Motor neuron (in vitro differentiated cells): ENCODE results near the gene SPATA24. TPM values are rescaled to one million over a fixed set of nuclear protein-coding genes. Genes with fewer than 3 reads are reported as not detected.
"Not testable (repeated sequence)": the region's sequence is repeated elsewhere in the genome, so short reads cannot be mapped to it uniquely, and the experiment has no call there.

Experiments
- ATAC-seq, 8 experiments: fragments of 200-7000 bp; cut with Tn5 transposase; replicated peaks in 6 of 8; 2 replicates each; pipeline ENCODE4 v1.8.0; 2021; ENCODE audit warnings: mild to moderate bottlenecking in 8 of 8, moderate library complexity in 8 of 8
- H3K27ac ChIP-seq, 2 donors: fragments of 250-450 bp; sonication (Bioruptor Pico); 2 replicates each; pipeline ENCODE4 v1.9.0; 2021; ENCODE audit warnings: antibody characterized with exemption in 2 of 2, mild to moderate bottlenecking in 2 of 2, moderate library complexity in 1 of 2
- H3K4me1 ChIP-seq, 2 donors: fragments of 250-450 bp; sonication (Bioruptor Pico); replicated peaks in 1 of 2; 2 replicates each; pipeline ENCODE4 v1.6.1; 2021; ENCODE audit warnings: antibody characterized with exemption in 2 of 2, mild to moderate bottlenecking in 2 of 2, moderate library complexity in 1 of 2
- H3K4me3 ChIP-seq, 5 donors: fragments of 250-450 bp; sonication (Bioruptor Pico); 2 replicates each; pipeline ENCODE4 v1.9.0; 2021; ENCODE audit warnings: antibody characterized with exemption in 5 of 5, mild to moderate bottlenecking in 5 of 5, moderate library complexity in 4 of 5
- WGBS, 10 experiments: fragments of 450-650 bp; shearing (Covaris generic); methylation state at CpG; one replicate each; pipeline ENCODE4 v1.0.0; 2022; 5-methylcytosine and 5-hydroxymethylcytosine counted together
- in situ Hi-C, 9 experiments: fragments of 400-800 bp; cut with MboI; loops; one replicate each; pipeline ENCODE4 v1.15.0; 2021; ENCODE audit warnings: low sequenced_read_pairs in 9 of 9, low pct_unique_long_range_greater_than_20kb in 2 of 9; ENCODE audit not compliant: unreplicated experiment in 9 of 9
- total RNA-seq, 8 experiments: library from RNA; unstranded; fragments of 300-600 nt; gene quantifications; 2 replicates each; pipeline versions ENCODE4 v1.2.3 to v1.2.4, GENCODE V29; 2022

SPATA24 gene
- total RNA-seq, 8 experiments from 2014 or later: 8.3 to 13.2 (median 10.5) TPM

- peak in 2 of 8 experiments; percentile 89 to 97 for ATAC-seq
- in situ Hi-C loops: no loop called here
- Histone ChIP-seq H3K27ac (no peak overlapping the region), H3K4me3 (no peak overlapping the region), H3K4me1 (no peaks in the 10 kb centered on the region)
- 67 to 100% (median 98%) methylated on average over 1 to 2 of the region's 2 CpGs; no CpG with 5 or more reads in 2 of the 10 experiments for WGBS, 10 experiments
Measured at GRCh38 chr5:139363937-139364336, 40.0 kb downstream of the SPATA24 start.

- peak in 1 of 8 experiments; percentile 65 for ATAC-seq
- WGBS, 10 experiments: 30 to 95% (median 82%) methylated on average over 1 to 6 of the region's 6 CpGs; no CpG with 5 or more reads in 1 of the 10 experiments
- H3K4me1 ChIP-seq: no peaks in the 10 kb centered on the region
- no peak overlapping the region for H3K27ac ChIP-seq
- H3K4me3 ChIP-seq: no peak overlapping the region
- in situ Hi-C loops: no loop called here
Measured at GRCh38 chr5:139361835-139362429, 42.0 kb downstream of the SPATA24 start.

GRCh38 chr5:139360384-139360783 lies 43.5 kb downstream of the SPATA24 start:
- no peak overlapping the region for H3K4me3 ChIP-seq
- in situ Hi-C loops: no loop called here
- ATAC-seq: no peak
- no peak overlapping the region for H3K27ac ChIP-seq
- no peaks in the 10 kb centered on the region for H3K4me1 ChIP-seq
- WGBS, 10 experiments: 85 to 100% (median 98%) methylated on average over 1 to 4 of the region's 4 CpGs; no CpG with 5 or more reads in 2 of the 10 experiments

- Histone ChIP-seq H3K4me1 (no peaks in the 10 kb centered on the region), H3K27ac (no peak overlapping the region), H3K4me3 (no peak overlapping the region)
- in situ Hi-C loops: no loop called here
- ATAC-seq: no peak
Measured at GRCh38 chr5:139358064-139358463, 45.8 kb downstream of the SPATA24 start.

- H3K4me3 ChIP-seq, in situ Hi-C loops, H3K27ac ChIP-seq, ATAC-seq, H3K4me1 ChIP-seq: not testable (repeated sequence)
- 97 to 100% (median 100%) methylated on average over 1 to 8 of the region's 8 CpGs; no CpG with 5 or more reads in 4 of the 10 experiments for WGBS, 10 experiments
Measured at GRCh38 chr5:139355900-139356299, 48.0 kb downstream of the SPATA24 start.

GRCh38 chr5:139354186-139354585 lies 49.7 kb downstream of the SPATA24 start:
- Histone ChIP-seq H3K4me1 (no peaks in the 10 kb centered on the region), H3K27ac (no peak overlapping the region), H3K4me3 (no peak overlapping the region)
- in situ Hi-C loops: no loop called here
- 56 to 100% (median 95%) methylated on average over 1 to 3 of the region's 3 CpGs for WGBS, 10 experiments
- no peak for ATAC-seq

- 60 to 100% (median 97%) methylated on average over 1 to 8 of the region's 9 CpGs; no CpG with 5 or more reads in 2 of the 10 experiments for whole genome bisulfite sequencing, 10 experiments
- in situ Hi-C loops, ATAC-seq, H3K27ac ChIP-seq, H3K4me3 ChIP-seq: not testable (repeated sequence)
- H3K4me1 ChIP-seq: peaks cover 4 to 15% of the 10 kb centered on the region in 2 donors
Measured at GRCh38 chr5:139347863-139348262, 56.0 kb downstream of the SPATA24 start.

Other genes starting within 250 kb of the SPATA24 start
- gene SIL1, start 205.7 kb downstream of the SPATA24 start, total RNA-seq: 100 to 1,000 TPM in 2 of 8 experiments, 10 to 100 TPM in 6; 16.4 to 196 (median 54.6) TPM
- gene MATR3, start 110.3 kb downstream of the SPATA24 start, total RNA-seq: 100 to 1,000 TPM; 180 to 596 (median 433) TPM
- 100 to 1,000 TPM in 6 of 8 experiments, 10 to 100 TPM in 2; 56.6 to 145 (median 109) TPM for gene PAIP2, start 62.2 kb downstream of the SPATA24 start, total RNA-seq
- gene SLC23A1, start 20.8 kb downstream of the SPATA24 start, total RNA-seq: 1 to 10 TPM in 5 of 8 experiments, under 1 TPM in 3; 0.25 to 4.1 (median 1.1) TPM
- gene MZB1, start 14.2 kb downstream of the SPATA24 start, total RNA-seq: under 1 TPM; 0.18 to 0.97 (median 0.44) TPM
- 1 to 10 TPM in 5 of 8 experiments, under 1 TPM in 3; 0.56 to 3.8 (median 1.3) TPM for gene PROB1, start 9.0 kb downstream of the SPATA24 start, total RNA-seq
- gene DNAJC18, start 35.4 kb upstream of the SPATA24 start, total RNA-seq: 10 to 100 TPM in 5 of 8 experiments, 1 to 10 TPM in 3; 4.6 to 26.3 (median 20.5) TPM
- gene ECSCR, start 58.7 kb upstream of the SPATA24 start, total RNA-seq: 1 to 10 TPM in 1 of 8 experiments, not detected in 7; 2.0 TPM
- gene SMIM33, start 66.9 kb upstream of the SPATA24 start, total RNA-seq: under 1 TPM in 7 of 8 experiments, not detected in 1; 0.07 to 0.66 (median 0.15) TPM
- 10 to 100 TPM in 4 of 8 experiments, under 1 TPM in 4; 0.16 to 30.3 (median 13.0) TPM for gene STING1, start 78.7 kb upstream of the SPATA24 start, total RNA-seq
- 100 to 1,000 TPM in 4 of 8 experiments, 10 to 100 TPM in 4; 66.9 to 164 (median 102) TPM for gene UBE2D2, start 157.2 kb upstream of the SPATA24 start, total RNA-seq
- gene CXXC5, start 244.3 kb upstream of the SPATA24 start, total RNA-seq: 100 to 1,000 TPM in 4 of 8 experiments, 10 to 100 TPM in 4; 14.2 to 140 (median 95.8) TPM